Epidermal melanocyte (primary cell): Measurements from ENCODE around the gene ATP13A2.
A peak's percentile ranks its signal among the peaks of the same experiment; 100 is the strongest.

Source experiments
- DNase-seq: peaks from one replicate; pipeline ENCODE4 v3.0.0; 2011; ENCODE audit warnings: low spot score; ENCODE audit not compliant: insufficient read length

ATP13A2 gene, protein sequence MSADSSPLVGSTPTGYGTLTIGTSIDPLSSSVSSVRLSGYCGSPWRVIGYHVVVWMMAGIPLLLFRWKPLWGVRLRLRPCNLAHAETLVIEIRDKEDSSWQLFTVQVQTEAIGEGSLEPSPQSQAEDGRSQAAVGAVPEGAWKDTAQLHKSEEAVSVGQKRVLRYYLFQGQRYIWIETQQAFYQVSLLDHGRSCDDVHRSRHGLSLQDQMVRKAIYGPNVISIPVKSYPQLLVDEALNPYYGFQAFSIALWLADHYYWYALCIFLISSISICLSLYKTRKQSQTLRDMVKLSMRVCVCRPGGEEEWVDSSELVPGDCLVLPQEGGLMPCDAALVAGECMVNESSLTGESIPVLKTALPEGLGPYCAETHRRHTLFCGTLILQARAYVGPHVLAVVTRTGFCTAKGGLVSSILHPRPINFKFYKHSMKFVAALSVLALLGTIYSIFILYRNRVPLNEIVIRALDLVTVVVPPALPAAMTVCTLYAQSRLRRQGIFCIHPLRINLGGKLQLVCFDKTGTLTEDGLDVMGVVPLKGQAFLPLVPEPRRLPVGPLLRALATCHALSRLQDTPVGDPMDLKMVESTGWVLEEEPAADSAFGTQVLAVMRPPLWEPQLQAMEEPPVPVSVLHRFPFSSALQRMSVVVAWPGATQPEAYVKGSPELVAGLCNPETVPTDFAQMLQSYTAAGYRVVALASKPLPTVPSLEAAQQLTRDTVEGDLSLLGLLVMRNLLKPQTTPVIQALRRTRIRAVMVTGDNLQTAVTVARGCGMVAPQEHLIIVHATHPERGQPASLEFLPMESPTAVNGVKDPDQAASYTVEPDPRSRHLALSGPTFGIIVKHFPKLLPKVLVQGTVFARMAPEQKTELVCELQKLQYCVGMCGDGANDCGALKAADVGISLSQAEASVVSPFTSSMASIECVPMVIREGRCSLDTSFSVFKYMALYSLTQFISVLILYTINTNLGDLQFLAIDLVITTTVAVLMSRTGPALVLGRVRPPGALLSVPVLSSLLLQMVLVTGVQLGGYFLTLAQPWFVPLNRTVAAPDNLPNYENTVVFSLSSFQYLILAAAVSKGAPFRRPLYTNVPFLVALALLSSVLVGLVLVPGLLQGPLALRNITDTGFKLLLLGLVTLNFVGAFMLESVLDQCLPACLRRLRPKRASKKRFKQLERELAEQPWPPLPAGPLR

DNA sequence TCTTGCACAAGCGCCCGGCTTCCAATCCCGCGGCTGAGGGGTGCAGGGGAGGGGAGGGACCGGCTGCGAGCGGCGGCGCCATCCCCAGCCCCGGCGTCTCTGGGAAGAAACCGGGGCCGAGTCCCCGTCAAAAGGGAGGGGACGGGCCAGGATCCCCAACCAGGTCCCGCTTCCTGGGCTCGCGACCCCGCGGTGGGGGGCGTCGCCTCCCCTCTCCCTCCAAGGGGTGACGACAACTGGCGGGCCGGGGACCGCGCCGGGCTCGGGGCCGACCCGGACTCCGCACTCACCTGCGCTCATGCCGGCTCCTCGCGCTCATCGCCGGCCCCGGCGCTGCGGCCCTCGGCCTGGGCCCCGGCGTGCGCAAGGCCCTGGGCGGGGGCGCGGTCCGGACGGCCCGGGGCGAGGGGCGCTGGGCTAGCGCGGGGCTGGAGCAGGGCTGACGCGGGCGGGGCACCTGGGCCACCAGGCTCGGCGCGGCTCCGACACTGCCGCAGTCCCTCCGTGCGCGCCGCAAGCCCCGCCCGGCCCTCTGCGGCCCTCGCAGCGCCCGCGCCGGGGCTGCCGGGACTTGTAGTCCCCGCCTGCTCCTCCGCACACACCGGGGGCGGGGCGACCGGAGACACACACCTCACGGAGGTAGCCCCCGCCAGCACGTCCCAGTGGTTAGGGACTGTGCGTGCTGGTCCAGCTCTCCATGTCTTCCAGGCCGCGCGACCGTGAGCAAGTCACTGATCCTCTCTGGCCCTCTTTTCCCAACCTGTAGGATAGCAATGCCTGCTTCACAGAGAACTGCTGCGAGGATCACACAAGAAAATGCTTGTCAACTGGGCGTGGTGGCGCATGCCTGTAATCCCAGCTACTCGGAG, at the start of gene ATP13A2:
Gene ATP13A2, minus strand, starts transcription at position 490 of the 869 bp plus-strand sequence. Its CDS starts 190 bp downstream, at position 300.
- peak; percentile 67 for DNase-seq

DNA sequence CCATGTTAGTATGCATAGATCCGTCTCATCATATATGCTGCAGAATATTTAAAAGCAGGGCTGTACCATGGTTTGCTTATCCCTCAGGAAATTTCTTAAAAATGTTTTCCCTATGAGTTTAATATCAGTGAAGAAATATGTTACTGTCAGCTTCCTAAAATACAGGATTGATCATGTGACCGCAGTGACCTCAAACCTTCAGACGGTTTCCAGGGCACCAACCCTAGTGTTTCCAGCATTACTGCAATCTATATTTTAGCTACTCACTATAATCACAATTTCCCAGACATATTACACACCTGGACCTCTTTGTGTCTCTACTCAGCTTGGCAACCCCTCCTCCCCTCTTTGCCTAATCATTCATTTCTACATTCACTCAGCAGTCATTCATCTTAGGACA, 49.8 kb upstream of the ATP13A2 start:
- no peak for DNase-seq

DNA sequence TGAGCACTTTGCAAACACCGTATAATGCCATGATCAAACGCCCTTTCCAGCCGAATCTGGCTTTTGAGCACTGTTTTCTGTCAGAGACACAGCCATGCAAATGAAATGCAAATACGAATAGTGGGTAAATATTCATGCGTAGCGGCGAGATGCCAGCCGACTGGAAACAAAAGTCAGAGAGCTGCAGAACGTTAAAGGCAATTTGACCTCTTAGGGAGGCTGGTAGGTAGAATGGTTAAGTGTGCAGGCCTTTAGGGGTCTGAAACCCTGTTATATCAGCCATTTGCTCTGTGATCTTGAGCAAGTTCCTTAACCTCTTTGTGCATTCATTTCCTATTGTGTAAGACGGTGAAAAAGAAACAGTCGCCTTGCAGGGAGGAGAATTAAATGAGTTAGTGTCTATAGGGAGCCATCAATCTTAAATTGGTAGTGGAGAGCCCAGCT, 48.6 kb upstream of the ATP13A2 start:
- no peak for DNase-seq

DNA sequence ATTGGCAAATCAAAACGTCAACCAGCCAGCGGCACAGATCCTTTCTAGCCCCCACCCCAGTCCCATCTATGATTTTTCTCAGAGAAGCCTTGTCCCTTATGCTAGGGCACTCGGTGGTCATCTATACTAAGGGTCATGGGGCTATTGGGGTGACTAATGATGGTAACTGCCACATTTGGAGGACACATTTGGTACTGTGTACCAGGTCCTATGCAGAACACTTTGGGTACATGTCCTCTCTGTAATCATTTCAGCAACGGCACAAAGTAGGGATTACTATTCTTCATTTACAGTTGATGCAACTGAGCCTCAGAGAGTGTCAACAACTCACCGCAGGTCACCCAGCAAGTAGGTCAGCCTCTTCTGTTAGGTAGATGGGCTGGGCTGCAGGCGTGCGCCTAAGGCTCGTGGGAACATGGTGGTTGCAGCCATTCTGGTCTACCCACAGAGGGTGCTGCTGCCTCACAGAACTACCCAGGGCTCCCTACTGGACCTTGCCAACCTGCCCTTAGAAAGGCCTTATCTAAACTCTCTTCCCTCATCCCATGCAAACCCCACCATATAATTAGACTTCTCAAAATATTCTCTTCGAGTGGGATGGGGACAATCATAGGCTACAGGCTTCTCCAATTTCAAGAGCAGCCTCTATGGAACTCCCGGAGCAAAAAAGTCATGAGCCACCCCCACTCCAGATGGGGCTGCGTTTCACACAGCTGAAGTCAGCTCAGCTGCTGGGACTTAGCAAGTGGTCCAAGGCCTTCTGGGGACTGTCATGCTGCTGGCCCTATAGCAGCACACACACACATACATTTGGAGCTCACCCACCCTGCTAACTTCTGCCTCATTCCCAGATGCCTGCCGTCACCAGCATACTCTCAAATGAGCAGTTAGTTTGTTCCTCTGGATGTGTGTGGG, 47.9 kb upstream of the ATP13A2 start:
- peak; percentile 64 for DNase-seq

DNA sequence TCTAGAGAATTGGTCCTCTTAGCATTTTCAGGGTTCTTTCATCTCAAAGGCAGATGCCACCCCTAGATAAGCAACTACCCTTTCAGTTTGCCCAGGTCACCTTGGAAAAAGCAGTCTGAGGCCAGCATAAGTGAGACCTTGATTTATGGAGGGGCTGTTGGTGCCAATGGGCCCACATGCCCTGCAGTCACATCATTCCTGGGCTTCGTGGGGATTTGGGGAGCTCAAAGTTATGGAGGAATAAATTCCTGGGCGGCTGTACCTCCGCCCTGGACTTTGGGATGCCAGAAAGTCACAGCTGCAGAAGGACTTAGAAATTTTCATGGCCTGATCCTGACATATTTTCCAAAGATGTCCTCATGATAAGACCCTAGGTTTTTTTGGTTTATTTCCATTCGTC, 44.8 kb upstream of the ATP13A2 start:
- DNase-seq = no peak

DNA sequence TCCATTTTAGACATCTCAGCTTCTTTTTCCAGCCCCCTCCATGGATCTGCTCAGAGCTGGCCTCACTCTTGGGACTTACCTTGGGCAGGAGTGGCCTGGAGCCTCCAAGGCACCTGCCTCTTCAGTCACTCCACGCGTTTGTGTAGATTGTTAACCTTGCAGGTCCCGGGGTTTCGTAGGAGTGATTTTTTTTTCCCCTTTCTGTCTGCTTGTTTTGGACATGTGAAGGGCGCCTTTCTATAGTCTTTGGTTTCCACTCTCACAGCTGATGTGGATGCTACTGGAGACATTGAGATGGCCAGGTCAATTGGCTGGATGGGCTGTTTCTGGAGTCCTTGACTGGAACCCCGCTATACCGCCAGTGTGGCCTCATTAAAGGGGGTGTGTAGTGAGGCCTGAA, 44.1 kb upstream of the ATP13A2 start:
- no peak for DNase-seq

DNA sequence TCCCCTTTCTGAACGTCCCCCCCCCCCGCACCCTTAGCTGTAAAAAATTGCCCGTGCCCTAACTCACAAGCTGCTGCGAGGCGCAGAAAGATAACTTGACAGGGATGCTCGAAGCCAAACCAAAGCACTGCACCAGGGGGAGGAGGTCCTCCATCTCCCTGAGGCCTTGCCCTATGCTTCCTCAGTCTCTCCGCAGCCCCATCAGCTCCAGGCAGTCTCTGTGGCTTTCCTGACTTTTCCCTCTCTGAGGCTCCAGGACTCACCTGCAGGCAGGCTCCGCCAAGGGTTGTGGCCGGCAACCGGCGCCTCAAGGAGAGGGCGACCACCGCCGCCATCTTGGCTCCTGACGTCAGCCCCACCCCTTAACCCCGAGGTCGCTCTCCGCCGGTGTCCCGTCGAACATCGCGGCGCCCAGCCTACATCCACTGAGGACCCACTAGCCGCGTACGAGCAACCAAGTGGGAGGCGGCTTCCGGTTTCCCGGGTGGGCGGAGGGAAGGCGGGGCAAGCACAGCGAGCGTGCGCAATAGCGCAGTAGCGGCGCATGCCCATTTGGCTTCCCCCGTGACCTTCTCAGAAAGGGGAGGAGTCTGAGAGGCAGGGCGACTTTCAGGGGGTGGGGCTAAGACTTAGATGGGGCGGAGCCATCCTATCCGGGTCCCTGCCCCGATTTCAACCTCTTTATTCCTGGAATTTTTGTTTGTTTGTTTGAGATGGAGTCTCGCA, 42.1 kb upstream of the ATP13A2 start, which contains the start of gene SDHB:
Gene SDHB, minus strand, starts transcription at position 348 of the 726 bp plus-strand sequence. Its CDS starts 13 bp downstream, at position 335.
- DNase-seq = peak; percentile 93

DNA sequence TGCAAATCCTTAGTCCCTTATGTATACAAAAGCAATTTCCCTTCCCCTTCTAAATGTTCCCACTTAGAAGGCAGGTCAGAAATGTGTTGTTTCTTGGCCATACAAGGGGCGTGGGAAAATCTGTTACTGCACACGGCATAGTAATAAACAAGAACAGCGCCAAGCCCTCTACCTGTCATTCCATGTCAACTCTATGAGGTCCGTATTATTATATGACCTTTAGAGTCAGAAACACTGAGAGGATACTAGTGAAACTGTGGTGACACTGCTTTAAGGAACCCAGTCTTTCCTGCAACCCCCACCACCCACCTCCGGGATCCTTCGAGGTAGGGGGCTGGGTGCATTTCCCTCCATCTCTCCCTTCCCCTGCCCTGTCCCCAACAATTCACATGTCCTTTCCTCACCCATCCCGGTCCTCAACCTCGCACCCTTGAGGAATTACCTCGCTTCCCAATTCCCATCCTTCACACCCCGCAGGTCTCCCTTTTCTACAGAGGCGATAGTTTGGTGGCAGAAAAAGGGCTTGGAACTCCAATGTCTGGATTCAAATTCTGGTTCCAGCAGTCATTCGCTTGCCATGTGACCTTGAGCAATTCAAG, 41.5 kb upstream of the ATP13A2 start:
- no peak for DNase-seq

DNA sequence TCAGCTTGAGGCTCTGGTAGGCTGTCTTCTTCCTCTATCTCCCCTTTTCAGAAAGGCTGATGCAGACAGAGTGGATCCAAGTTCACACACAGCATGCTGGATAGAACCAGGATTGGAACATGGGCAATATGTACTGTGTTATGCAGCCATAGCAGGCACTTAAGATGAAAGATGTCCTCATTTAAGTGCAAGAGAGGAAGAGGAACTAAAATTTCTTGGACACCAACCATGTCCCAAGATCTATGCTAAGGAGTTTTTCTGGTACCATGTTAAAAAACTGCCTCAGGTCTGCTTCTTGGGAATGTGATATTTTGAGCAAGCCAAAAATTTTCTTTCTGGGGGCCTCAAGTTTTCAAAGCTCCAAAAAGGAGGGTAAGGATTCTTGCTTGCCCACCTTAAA, 40.9 kb upstream of the ATP13A2 start:
- DNase-seq = no peak

DNA sequence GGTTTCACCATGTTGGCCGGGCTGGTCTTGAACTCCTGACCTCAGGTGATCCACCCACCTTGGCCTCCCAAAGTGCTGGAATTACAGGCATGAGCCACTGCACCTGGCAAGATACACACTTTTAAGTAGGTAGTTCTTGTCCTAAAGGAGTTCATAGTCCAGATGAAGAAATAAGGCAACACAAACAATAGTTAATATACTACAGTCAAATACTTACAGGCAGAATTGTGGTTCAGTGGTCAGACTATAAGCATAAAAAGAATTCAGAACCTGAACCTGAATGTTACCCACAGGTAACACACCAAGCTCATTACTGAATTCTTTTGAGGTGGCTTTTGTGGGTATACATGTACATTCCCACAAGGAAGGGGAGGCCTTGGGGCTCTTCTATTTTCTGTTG, 40.3 kb upstream of the ATP13A2 start:
- DNase-seq = no peak

DNA sequence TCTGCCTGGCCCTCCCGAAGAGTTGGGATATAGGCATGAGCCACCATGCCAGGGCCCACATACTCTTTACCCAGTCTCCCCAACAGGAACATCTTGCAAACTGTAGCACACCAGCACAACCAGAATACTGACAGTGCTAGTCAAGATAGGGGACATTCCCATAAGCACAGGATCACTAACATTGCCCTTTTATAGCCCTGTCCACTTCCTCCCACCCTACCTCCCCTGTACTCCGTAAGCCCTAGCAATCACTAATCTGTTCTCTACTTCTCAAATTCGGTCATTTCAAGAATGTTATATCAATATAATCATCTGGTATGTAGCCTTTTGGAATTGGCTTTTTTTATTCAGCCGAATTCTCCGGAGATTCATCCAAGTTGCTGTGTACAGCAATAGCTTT, 36.2 kb upstream of the ATP13A2 start:
- DNase-seq = no peak

DNA sequence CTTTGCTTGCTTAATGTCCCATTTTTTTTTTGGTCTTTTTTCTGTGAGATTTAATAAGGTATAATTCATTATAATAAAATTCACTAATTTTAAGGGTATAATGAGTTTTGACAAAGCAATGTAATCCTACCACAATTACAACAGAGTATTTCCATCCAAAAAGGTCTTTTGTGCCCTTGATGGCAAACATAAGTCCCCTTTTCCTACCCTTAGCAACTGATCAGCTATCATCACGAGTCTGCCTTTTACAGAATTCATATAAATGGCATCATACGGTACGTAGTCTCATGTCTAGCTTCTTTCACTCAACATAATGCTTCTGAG, 34.6 kb upstream of the ATP13A2 start:
- no peak for DNase-seq

DNA sequence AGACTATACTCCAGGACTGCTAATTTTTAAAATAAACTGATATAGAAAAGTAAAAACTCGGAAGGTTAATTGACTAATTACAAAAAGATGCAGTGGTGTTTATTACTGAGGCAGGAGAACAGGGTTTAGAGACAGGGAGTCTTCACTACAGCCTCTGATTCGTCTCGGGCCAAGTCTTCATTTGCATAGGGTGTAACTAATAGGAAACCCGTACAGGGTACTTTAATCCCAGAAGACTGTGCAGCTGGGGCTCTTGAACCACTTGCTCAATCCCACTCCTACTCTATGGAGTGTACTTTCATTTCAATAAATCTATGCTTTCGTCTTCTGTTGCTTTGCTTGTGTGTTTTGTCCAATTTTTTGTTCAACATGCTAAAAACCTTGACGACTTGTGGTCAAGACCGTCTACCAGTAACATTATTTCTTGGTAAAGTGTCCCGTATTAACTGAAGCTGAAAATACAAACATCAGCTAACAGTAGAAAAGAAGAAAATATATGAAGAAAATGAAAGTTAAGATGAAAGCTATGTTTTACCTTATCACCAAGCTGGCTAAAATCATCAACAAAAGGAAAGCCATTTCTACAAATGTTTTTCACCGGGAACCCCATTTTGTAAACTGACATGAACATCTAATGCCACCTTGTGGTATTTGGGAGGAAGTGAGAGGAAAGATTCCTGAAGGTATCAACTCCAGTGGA, 34.1 kb upstream of the ATP13A2 start:
- no peak for DNase-seq

DNA sequence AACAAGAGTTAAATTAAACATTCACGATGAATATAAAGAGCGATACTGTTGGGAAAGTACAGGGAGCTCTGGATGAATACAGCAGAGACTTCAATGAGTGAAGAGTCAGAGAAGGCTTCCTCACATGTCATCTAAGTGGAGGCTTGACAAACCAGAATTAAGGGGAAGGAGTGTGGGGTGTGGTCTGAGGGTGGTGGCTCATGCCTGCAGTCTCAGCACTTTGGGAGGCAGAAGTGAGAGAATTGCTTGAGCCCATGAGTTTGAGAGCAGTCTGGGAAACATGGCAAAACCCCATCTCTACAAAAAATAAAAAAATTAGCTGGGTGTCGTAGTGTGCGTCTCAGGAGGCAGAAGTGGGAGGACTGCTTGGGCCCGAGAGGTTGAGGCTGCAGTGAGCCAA, 33.4 kb upstream of the ATP13A2 start:
- no peak for DNase-seq

DNA sequence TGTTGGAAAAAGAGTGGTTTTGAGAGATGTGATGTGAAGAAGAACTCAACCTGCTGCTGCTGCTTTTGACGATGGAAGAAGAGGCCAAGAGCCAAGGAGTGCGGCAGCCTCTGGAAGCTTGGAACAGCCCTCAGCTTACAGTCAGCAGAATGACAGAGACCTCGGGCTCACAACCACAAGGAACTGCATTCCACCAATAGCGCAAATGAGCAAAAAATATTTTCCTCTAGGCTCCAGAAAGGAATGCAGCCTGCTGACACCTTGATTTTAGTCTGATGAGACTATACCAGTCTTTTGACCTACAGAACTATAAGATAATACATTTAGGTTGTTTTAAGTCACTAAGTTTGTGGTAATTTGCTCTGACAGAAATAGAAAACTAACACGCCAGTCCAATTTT, 31.9 kb upstream of the ATP13A2 start:
- no peak for DNase-seq

DNA sequence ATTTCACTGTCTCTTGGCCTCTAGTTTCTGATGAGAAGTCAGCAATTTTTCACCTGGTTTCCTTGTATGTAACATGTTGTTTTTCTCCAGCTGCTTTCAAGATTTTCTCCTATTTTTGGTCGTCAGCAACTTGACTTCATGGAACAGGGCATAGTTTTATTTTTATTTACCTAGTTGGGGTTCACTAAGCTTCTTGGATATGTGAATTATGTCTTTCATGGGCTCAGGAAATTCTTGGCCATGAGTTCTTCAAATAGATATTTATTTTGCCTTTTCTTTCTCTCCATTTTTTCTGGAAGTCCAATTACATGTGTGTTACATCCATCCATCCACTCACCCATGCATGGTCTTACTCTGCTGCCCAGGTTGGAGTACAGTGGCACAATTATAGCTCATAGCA, 28.4 kb upstream of the ATP13A2 start:
- DNase-seq = no peak

DNA sequence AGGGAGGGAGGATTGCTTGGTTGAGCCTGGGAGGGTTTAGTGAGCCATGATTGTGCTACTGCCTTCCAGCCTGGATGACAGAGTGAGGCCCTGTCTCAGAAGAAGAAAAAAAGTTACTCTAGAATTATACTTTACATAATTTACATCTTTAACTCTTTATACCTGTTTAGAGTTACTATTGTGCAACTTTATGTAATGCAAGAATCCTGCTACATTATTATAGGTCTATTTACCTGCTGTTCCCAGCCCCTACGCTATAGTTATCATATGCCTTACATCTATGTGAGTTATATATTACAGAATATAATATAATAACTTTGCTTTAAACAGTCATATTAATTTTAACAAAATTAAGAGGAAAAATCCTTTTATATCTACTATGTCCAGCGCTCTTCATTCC, 27.8 kb upstream of the ATP13A2 start:
- DNase-seq = no peak

DNA sequence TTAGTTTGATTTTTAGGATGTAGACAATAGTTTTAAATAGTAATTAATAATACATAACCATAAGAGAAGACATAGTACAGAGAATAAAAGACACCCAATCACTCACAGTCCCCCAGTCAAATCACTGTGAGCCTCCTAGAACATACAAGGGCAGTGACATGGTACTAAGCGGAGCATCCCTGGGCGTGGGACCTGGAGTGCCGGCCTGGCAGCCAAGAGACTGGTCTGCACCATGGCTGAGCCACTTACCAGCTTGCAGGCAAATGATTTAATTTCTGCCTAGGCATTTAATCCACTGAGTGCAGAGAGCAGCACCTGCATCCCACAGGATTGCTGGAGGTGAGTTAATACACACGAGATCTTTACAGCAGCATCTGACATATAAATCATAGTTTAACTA, 21.8 kb upstream of the ATP13A2 start:
- DNase-seq = no peak
